Karpas-422 (cell line): Measurements from ENCODE around the gene C1orf198. TPM values are rescaled to one million over a fixed set of nuclear protein-coding genes. Genes with fewer than 3 reads are reported as not detected.

Source experiments
- DNase-seq: peaks from one replicate; pipeline ENCODE4 v3.0.0-alpha.2; 2015
- H2AFZ ChIP-seq: fragments of 200-600 bp; sonication (generic); 2 replicates; pipeline ENCODE4 v1.6.1; 2014; ENCODE audit warnings: antibody characterized with exemption, low read length, mixed read lengths
- H3K27ac ChIP-seq: fragments of 200-600 bp; sonication (generic); 2 replicates; pipeline ENCODE4 v1.5.1; 2014; ENCODE audit warnings: mild to moderate bottlenecking, low read length, moderate library complexity
- H3K27me3 ChIP-seq: fragments of 200-600 bp; sonication (generic); 2 replicates; pipeline ENCODE4 v1.6.1; 2014; ENCODE audit warnings: low read length, mixed read lengths
- H3K36me3 ChIP-seq: fragments of 200-600 bp; sonication (generic); 2 replicates; pipeline ENCODE4 v1.6.1; 2014; ENCODE audit warnings: low read length, mixed read lengths; ENCODE audit not compliant: insufficient read depth
- H3K4me1 ChIP-seq: fragments of 200-600 bp; sonication (generic); 2 replicates; pipeline ENCODE4 v1.6.1; 2014; ENCODE audit warnings: mild to moderate bottlenecking, low read length, mixed read lengths
- H3K4me2 ChIP-seq: fragments of 200-600 bp; sonication (generic); 2 replicates; pipeline ENCODE4 v1.6.1; 2014; ENCODE audit warnings: low read length, low read depth, mild to moderate bottlenecking; ENCODE audit not compliant: poor library complexity, severe bottlenecking
- H3K4me3 ChIP-seq: fragments of 200-600 bp; sonication (generic); 2 replicates; pipeline ENCODE4 v1.5.1; 2014; ENCODE audit warnings: mild to moderate bottlenecking, antibody characterized with exemption, low read length, mixed read lengths
- H3K79me2 ChIP-seq: fragments of 200-600 bp; sonication (generic); 2 replicates; pipeline ENCODE4 v1.6.1; 2014; ENCODE audit warnings: mild to moderate bottlenecking, low read length, mixed read lengths
- H3K9ac ChIP-seq: fragments of 200-600 bp; sonication (generic); 2 replicates; pipeline ENCODE4 v1.6.0; 2014; ENCODE audit warnings: low read length
- H3K9me2 ChIP-seq: fragments of 200-600 bp; sonication (generic), shearing (Covaris generic); replicated peaks from 2 replicates; pipeline ENCODE4 v1.6.0; 2014; ENCODE audit warnings: mild to moderate bottlenecking, low read length, moderate library complexity; ENCODE audit not compliant: insufficient read depth
- H3K9me3 ChIP-seq: fragments of 300-700, 200-600 bp; sonication (generic); 2 replicates; pipeline ENCODE4 v1.6.1; 2014; ENCODE audit warnings: low read length, mixed read lengths
- H4K20me1 ChIP-seq: fragments of 200-600 bp; sonication (generic); 2 replicates; pipeline ENCODE4 v1.6.1; 2014; ENCODE audit warnings: mild to moderate bottlenecking, antibody characterized with exemption, low read length, low read depth; ENCODE audit not compliant: insufficient read depth
- total RNA-seq: library from RNA; depleted of rRNA; stranded (reverse); fragments of >200 nt; shearing (Covaris generic); gene quantifications from 2 replicates; pipeline ENCODE4 v1.2.3, GENCODE V29; 2014; ENCODE audit warnings: low replicate concordance

Gene C1orf198
- total RNA-seq, 1 experiment from 2014 or later = 3.7 TPM

DNA sequence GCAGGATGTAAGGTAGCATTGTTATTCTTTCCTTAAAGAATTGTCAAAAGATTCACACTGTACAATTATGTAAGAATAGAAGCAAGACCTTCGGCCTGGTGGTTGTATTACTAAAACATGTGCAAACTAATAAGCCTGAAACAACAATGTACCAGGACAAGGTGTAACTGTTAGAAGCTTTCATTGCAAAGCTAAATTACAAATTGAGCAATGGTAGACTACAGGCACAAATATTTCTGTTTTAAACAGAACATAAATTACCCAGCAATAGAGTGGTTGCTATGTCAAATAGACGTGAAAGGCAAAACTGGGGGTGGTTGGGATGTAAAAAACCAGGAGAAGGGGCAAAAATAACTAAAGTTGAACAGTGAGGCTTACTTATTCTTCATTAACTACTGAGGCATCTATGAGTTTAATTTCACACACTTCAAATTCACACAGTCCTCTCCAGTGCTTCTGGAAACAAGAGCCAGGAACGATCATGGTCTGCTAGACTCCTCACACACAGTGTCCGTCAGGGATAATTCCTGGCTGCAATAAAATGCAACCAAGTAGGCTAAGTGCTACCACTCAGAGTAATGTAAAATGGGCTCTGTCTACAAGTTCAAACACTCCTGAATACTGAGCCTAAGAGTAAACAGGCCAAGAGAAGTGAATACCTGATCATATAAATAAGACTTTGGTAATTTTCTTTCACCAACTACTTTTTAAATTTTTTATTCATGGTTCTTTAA, 39.3 kb upstream of the C1orf198 start:
- Histone ChIP-seq H3K9me3 (no peaks in the 10 kb centered on the region), H4K20me1 (no peaks in the 10 kb centered on the region), H3K36me3 (peaks cover 3% of the 10 kb centered on the region; the same call in 1 of the 2 replicates), H3K79me2 (no peaks in the 10 kb centered on the region), H3K4me1 (no peaks in the 10 kb centered on the region), H3K27me3 (no peaks in the 10 kb centered on the region), H2AFZ (no peak overlapping the region), H3K4me2 (no peak overlapping the region), H3K9ac (no peak overlapping the region), H3K27ac (no peak overlapping the region), H3K9me2 (no peaks in the 10 kb centered on the region), H3K4me3 (no peak overlapping the region)
- DNase-seq = no peak

DNA sequence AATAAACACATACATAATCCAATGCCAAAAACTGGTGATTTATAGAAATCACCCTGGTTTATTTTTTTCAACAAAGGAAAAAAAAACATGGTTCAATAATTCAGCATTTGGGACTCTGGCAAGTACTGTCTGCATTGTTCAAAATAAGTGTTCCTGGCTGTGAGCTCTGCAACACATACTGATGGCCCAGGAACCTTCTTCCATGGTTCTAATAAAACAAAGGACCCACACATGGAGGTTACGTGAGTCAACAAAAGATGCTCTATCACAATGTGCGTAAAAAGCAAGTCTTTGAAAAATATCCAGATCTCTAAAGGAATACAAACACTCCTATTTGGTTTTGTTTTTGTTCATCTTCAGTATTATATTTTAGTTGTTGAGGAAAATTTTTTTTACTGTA, 37.9 kb upstream of the C1orf198 start:
- H3K36me3 ChIP-seq = peaks cover 3% of the 10 kb centered on the region; the same call in 1 of the 2 replicates
- no peaks in the 10 kb centered on the region for H3K9me3 ChIP-seq
- H3K27ac ChIP-seq = no peak overlapping the region
- DNase-seq = no peak
- H2AFZ ChIP-seq = no peak overlapping the region
- H3K4me1 ChIP-seq = peaks cover 7% of the 10 kb centered on the region
- H3K4me2 ChIP-seq = no peak overlapping the region
- H3K4me3 ChIP-seq = no peak overlapping the region
- no peaks in the 10 kb centered on the region for H3K9me2 ChIP-seq
- no peak overlapping the region for H3K9ac ChIP-seq
- H3K79me2 ChIP-seq = no peaks in the 10 kb centered on the region
- no peaks in the 10 kb centered on the region for H3K27me3 ChIP-seq
- H4K20me1 ChIP-seq = no peaks in the 10 kb centered on the region

DNA sequence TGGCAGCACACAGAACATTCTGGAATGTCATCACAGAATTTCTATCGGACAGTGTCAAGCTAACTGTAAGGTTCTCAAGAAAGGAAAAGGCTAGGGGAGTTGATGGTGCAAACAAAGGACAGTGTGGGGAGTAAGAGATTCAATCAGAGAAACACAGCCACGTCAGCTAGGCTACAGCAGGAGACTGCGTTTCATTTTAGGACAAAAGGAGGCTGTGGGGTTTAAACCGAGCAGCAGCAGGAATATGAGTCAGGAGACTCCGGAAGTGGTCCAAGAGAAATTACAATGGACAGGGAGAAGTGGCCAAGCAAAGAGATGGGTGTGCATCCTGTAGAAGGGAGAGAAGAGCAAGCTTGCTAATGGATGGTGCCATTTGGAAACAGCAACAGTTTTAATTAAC, 37.4 kb upstream of the C1orf198 start:
- no peak overlapping the region for H3K9ac ChIP-seq
- peaks cover 7% of the 10 kb centered on the region for H3K4me1 ChIP-seq
- H3K27ac ChIP-seq = no peak overlapping the region
- DNase-seq = no peak
- no peaks in the 10 kb centered on the region for H3K9me3 ChIP-seq
- no peaks in the 10 kb centered on the region for H3K79me2 ChIP-seq
- H4K20me1 ChIP-seq = no peaks in the 10 kb centered on the region
- H3K27me3 ChIP-seq = no peaks in the 10 kb centered on the region
- no peak overlapping the region for H2AFZ ChIP-seq
- no peak overlapping the region for H3K4me2 ChIP-seq
- no peaks in the 10 kb centered on the region for H3K9me2 ChIP-seq
- H3K4me3 ChIP-seq = no peak overlapping the region
- H3K36me3 ChIP-seq = peaks cover 3% of the 10 kb centered on the region; the same call in 1 of the 2 replicates

DNA sequence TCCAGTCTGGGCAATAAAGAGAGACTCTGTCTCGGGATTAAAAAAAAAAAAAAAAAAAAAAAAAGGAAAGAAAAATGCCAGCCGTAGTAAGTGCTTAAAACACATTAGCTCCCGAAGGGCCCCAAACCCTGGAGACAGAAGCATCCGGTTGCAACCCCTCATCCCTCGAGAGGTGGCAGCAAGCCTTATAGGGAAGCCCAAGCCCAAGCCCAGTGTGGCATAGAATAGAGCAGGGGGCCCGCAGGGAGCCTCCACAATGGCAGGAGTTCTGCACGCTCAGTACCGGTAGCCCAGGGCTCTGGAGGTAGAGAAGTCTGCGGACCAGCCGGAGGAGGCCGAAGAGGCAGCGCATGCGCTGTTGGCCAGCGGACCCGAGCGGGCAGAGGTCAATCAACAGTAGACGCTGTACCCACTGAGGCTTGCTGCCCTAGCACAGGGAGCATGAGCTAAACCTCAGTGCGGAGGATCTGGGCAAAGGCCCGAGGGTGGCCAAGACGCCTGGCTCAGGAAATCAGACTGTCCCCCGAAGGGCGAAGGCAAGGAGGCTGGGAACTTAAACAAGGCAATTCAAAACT, 34.1 kb upstream of the C1orf198 start:
- peaks cover 3% of the 10 kb centered on the region; the same call in 1 of the 2 replicates for H3K36me3 ChIP-seq
- peaks cover 7% of the 10 kb centered on the region for H3K4me1 ChIP-seq
- no peak overlapping the region for H3K4me2 ChIP-seq
- H3K27ac ChIP-seq = no peak overlapping the region
- no peaks in the 10 kb centered on the region for H3K9me2 ChIP-seq
- H3K79me2 ChIP-seq = no peaks in the 10 kb centered on the region
- no peak overlapping the region for H3K9ac ChIP-seq
- DNase-seq = no peak
- no peak overlapping the region for H3K4me3 ChIP-seq
- no peaks in the 10 kb centered on the region for H4K20me1 ChIP-seq
- no peak overlapping the region for H2AFZ ChIP-seq
- no peaks in the 10 kb centered on the region for H3K9me3 ChIP-seq
- H3K27me3 ChIP-seq = no peaks in the 10 kb centered on the region

DNA sequence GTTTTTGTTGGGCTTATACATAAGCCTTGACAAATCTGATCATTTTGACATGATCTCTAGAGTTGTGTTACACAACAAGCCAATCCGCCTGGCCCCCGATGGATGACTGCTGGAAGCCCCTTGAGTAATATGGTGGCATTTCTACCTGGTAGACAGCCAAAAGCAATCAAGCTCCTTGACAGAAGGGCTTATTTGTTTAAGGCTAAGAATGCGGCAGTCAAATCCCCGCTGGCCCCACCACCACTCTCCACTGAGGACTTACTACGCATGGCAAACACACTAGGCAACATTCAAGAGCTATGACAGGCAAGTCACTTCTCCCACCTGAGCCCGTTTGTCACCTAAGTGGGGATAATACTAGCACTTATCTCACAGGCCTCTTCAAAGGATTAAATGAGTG, 33.4 kb upstream of the C1orf198 start:
- Histone ChIP-seq H3K79me2 (no peaks in the 10 kb centered on the region), H3K9me2 (no peaks in the 10 kb centered on the region), H3K27ac (no peak overlapping the region), H3K9me3 (no peaks in the 10 kb centered on the region), H3K27me3 (no peaks in the 10 kb centered on the region), H4K20me1 (no peaks in the 10 kb centered on the region), H3K36me3 (peaks cover 3% of the 10 kb centered on the region; the same call in 1 of the 2 replicates), H3K4me3 (no peak overlapping the region), H3K4me2 (no peak overlapping the region), H3K9ac (no peak overlapping the region), H3K4me1 (peaks cover 7% of the 10 kb centered on the region), H2AFZ (no peak overlapping the region)
- no peak for DNase-seq

GRCh38 chr1:230900984-230901383, 32.7 kb upstream of the C1orf198 start:
- H3K4me3 ChIP-seq = no peak overlapping the region
- no peaks in the 10 kb centered on the region for H3K9me2 ChIP-seq
- H3K79me2 ChIP-seq = no peaks in the 10 kb centered on the region
- H3K9me3 ChIP-seq = no peaks in the 10 kb centered on the region
- no peak for DNase-seq
- H3K9ac ChIP-seq = no peak overlapping the region
- no peak overlapping the region for H3K27ac ChIP-seq
- peaks cover 7% of the 10 kb centered on the region for H3K4me1 ChIP-seq
- H4K20me1 ChIP-seq = no peaks in the 10 kb centered on the region
- no peaks in the 10 kb centered on the region for H3K27me3 ChIP-seq
- no peak overlapping the region for H2AFZ ChIP-seq
- H3K4me2 ChIP-seq = no peak overlapping the region
- H3K36me3 ChIP-seq = no peaks in the 10 kb centered on the region

DNA sequence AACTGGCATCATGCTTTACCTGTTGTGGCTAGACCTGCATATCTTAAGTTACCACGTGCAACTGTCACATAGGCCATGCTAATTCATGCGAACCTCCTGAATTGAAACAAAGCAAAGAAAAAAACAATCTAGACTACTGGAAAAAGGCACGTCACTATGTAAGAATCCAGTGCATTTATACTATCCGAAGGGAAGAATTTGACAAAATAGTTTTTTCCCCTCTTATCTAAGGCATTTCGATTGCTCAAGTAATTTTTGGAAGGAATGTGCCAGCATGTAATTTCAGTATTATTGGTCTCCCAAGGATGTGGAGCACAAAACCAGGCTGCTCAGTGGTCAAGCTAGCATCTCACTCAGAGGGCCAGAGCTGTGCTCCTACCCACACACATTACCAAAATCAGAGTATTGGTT, 31.5 kb upstream of the C1orf198 start:
- H3K79me2 ChIP-seq = no peaks in the 10 kb centered on the region
- H3K9me3 ChIP-seq = no peaks in the 10 kb centered on the region
- H3K4me2 ChIP-seq = no peak overlapping the region
- no peak overlapping the region for H3K9ac ChIP-seq
- no peaks in the 10 kb centered on the region for H3K9me2 ChIP-seq
- H3K4me3 ChIP-seq = no peak overlapping the region
- DNase-seq = no peak
- H3K4me1 ChIP-seq = peaks cover 7% of the 10 kb centered on the region
- no peak overlapping the region for H2AFZ ChIP-seq
- H3K27ac ChIP-seq = no peak overlapping the region
- H3K27me3 ChIP-seq = no peaks in the 10 kb centered on the region
- no peaks in the 10 kb centered on the region for H4K20me1 ChIP-seq
- no peaks in the 10 kb centered on the region for H3K36me3 ChIP-seq

DNA sequence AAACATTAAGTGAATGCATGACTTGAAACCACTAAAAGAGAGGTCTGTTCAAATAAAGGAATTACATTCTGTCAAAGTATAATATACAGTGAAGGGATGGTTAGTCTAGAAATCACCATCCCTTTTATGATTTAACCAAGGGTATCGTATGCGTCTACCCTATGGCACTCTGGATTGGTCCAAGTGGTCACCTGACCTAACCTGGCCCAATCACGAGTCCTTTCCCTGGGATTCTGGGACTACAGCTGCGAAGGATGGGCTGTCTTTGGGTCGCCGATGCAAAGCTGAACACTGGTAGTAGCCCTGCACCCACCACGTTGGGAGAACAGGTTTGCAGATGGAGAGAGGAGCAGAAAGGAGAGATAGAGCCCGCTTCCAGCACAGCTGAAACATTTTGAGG, 30.4 kb upstream of the C1orf198 start:
- H3K9me3 ChIP-seq = no peaks in the 10 kb centered on the region
- H3K4me1 ChIP-seq = peaks cover 7% of the 10 kb centered on the region
- H3K27ac ChIP-seq = no peak overlapping the region
- no peaks in the 10 kb centered on the region for H3K36me3 ChIP-seq
- DNase-seq = no peak
- no peak overlapping the region for H3K9ac ChIP-seq
- H3K9me2 ChIP-seq = no peaks in the 10 kb centered on the region
- H4K20me1 ChIP-seq = no peaks in the 10 kb centered on the region
- H2AFZ ChIP-seq = no peak overlapping the region
- H3K4me2 ChIP-seq = no peak overlapping the region
- no peak overlapping the region for H3K4me3 ChIP-seq
- H3K79me2 ChIP-seq = no peaks in the 10 kb centered on the region
- no peaks in the 10 kb centered on the region for H3K27me3 ChIP-seq
